Hematopoietic multipotent progenitor cell treated with erythropoietin and hydrocortisone succinate and interleukin-3 and kit ligand, for 4 days (in vitro differentiated cells): ENCODE measurements around the gene SEMA3C.
A peak's percentile ranks its signal among the peaks of the same experiment; 100 is the strongest.

Experiments
- DNase-seq: peaks from one replicate; pipeline ENCODE4 v3.0.0-alpha.2; 2015

The SEMA3C gene

GRCh38 chr7:80775482-80775881, 143.4 kb downstream of the SEMA3C start:
- DNase-seq = no peak

GRCh38 chr7:80774843-80775242, 144.0 kb downstream of the SEMA3C start:
- DNase-seq = no peak

- DNase-seq = no peak
These were observed 144.9 kb downstream of the SEMA3C start for GRCh38 chr7:80773787-80774508.

- no peak for DNase-seq
These were observed 146.4 kb downstream of the SEMA3C start for GRCh38 chr7:80772347-80772993.

GRCh38 chr7:80771523-80771922, 147.3 kb downstream of the SEMA3C start:
- DNase-seq = no peak

GRCh38 chr7:80770675-80771081, 148.2 kb downstream of the SEMA3C start:
- peak; percentile 5 for DNase-seq

- DNase-seq = no peak
These were observed 148.8 kb downstream of the SEMA3C start for GRCh38 chr7:80770061-80770460.

- DNase-seq = no peak
These were observed 150.1 kb downstream of the SEMA3C start for GRCh38 chr7:80768756-80769155.

- DNase-seq = no peak
These were observed 151.2 kb downstream of the SEMA3C start for GRCh38 chr7:80767654-80768053.

- DNase-seq = no peak
These were observed 152.1 kb downstream of the SEMA3C start for GRCh38 chr7:80766724-80767123.

- DNase-seq = no peak
These were observed 154.7 kb downstream of the SEMA3C start for GRCh38 chr7:80764132-80764531.

- no peak for DNase-seq
These were observed 155.1 kb downstream of the SEMA3C start for GRCh38 chr7:80763704-80764103.

GRCh38 chr7:80763289-80763688, 155.6 kb downstream of the SEMA3C start:
- peak; percentile 7 for DNase-seq

GRCh38 chr7:80760292-80760691, 158.6 kb downstream of the SEMA3C start:
- DNase-seq = no peak

GRCh38 chr7:80752954-80753690, 165.7 kb downstream of the SEMA3C start:
- no peak for DNase-seq

GRCh38 chr7:80749270-80749669, 169.6 kb downstream of the SEMA3C start:
- DNase-seq = no peak

GRCh38 chr7:80748363-80749042, 170.3 kb downstream of the SEMA3C start:
- DNase-seq = no peak

GRCh38 chr7:80740778-80741545, 177.9 kb downstream of the SEMA3C start:
- DNase-seq = no peak

GRCh38 chr7:80736371-80737125, 182.3 kb downstream of the SEMA3C start:
- DNase-seq = peak; percentile 13

GRCh38 chr7:80735330-80735729, 183.5 kb downstream of the SEMA3C start:
- DNase-seq = no peak

- DNase-seq = no peak
These were observed 184.8 kb downstream of the SEMA3C start for GRCh38 chr7:80734011-80734410.
